Measurements from ENCODE around the gene BCAM. TPM values are rescaled to one million over a fixed set of nuclear protein-coding genes. Genes with fewer than 3 reads are reported as not detected.

BCAM gene, protein sequence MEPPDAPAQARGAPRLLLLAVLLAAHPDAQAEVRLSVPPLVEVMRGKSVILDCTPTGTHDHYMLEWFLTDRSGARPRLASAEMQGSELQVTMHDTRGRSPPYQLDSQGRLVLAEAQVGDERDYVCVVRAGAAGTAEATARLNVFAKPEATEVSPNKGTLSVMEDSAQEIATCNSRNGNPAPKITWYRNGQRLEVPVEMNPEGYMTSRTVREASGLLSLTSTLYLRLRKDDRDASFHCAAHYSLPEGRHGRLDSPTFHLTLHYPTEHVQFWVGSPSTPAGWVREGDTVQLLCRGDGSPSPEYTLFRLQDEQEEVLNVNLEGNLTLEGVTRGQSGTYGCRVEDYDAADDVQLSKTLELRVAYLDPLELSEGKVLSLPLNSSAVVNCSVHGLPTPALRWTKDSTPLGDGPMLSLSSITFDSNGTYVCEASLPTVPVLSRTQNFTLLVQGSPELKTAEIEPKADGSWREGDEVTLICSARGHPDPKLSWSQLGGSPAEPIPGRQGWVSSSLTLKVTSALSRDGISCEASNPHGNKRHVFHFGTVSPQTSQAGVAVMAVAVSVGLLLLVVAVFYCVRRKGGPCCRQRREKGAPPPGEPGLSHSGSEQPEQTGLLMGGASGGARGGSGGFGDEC
- polyA plus RNA-seq (2011; rRNA removed) (15.2 and 18.4 TPM in 2 replicates), polyA plus RNA-seq (2017; fragmentation: RNase III; extraction: RNeasy Plus Mini Kit Qiagen cat#74134 plus additional on column Dnase treatment) (77.5 to 102 TPM (median 88.1 TPM) in 3 replicates), polyA minus RNA-seq (2011; rRNA and poly(A)+ RNA removed) (8.1 and 25.5 TPM in 2 replicates)
- polyA plus RNA-seq (2012; cell fraction: cytosol; rRNA removed): 62.2 and 88.1 TPM in 2 replicates
- 183 and 239 TPM in 2 replicates for polyA plus RNA-seq (2012; cell fraction: nucleus; rRNA removed)

DNA sequence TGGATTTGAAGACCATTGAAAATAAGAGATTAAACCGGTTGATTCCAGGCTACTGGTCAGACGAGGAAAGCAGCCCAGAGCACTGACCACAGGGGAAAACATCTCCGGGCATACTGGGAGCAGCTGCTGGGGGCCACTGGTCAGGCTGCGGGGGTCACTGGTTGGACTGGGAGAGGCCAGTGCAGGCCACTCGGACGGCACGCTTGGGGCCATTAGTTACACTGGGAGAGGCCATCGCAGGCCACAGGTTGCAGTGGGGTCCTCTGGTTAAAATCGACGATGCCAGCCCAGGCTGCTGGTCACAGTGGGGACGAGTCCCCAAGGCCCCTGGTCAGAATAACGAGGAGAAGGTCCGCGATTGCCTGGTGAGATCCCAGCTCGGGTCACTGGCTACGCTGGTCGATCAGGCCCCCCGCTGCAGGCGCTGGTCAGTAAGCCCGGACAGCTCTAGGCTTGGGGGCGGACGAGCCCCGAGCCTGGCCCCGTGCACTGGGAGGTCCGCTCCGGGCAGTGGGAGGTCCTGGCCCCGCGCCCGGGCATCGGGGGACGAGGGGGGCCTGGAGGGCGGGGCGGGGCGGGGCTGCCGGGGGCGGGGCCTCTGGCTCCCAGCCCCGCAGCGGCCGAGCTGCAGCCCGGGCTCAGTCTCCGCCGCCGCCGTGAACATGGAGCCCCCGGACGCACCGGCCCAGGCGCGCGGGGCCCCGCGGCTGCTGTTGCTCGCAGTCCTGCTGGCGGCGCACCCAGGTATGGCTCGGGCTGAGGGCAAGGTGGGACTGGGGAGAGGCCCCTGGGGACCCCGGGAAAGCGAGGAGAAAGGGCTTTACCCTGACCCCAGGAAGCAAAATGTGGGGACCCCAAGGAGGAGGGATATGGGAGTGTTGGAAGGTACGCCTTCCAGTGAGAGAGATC lies at the start of gene BCAM:
Gene BCAM (plus strand): TSS at position 641 of the 909 bp plus-strand sequence. CDS start 22 bp downstream, at position 663.
- H3K9me3 ChIP-seq: 0 out of 3 replicates have a peak, but pooled peaks cover 5% of the 10 kb centered on the region
- peak within 1 kb of the TSS; percentile 95 for H3K4me2 ChIP-seq
- FAIRE-seq (no peak), ATAC-seq (peak; percentile 52 to 72), DNase-seq (ENCODE audit: low read depth in 1 of 2, low spot score in 1 of 2) (peak; percentile 53 to 93)
- WGBS (ENCODE audit: missing lambda C conversion rate): 5% methylated on average over 25 of the region's 59 CpGs
- ChIA-PET POLR2A (interaction anchor here (0.6 to 1.9 kb wide), 6 partner anchors 10 to 120 kb away, joined by 3 to 6 read pairs (median 4); partner anchors contain the start of gene NECTIN2), CTCF (interaction anchor here (0.7 to 8.8 kb wide), 25 partner anchors 10 to 238 kb away, joined by 3 to 157 read pairs (median 9); partner anchors contain the start of genes CBLC and NECTIN2)
- peak within 1 kb of the TSS; percentile 88 to 89 for H3K27ac ChIP-seq
- H3K4me3 ChIP-seq: peak within 1 kb of the TSS; percentile 69
- peaks cover 35% of the 10 kb centered on the region for H3K4me1 ChIP-seq
- TF ChIP-seq JUNB (IDR thresholded peaks at IDR 0.05) (no peak), POLR2A (IDR thresholded peaks at IDR 0.05; ENCODE audit: low read length) (peak; percentile 76), HDAC2 (IDR thresholded peaks at IDR 0.05) (no peak), SMC3 (IDR thresholded peaks at IDR 0.05) (0 out of 3 replicates have a peak, but pooled peaks have one; percentile 8), JUN (IDR thresholded peaks at IDR 0.05) (peak; percentile 43 to 46; a peak in 1 of 5 replicates), GATA3 (IDR thresholded peaks at IDR 0.05; ENCODE audit: borderline replicate concordance) (0 out of 2 replicates have a peak, but pooled peaks have one; percentile 11), PHF8 (IDR thresholded peaks at IDR 0.05; ENCODE audit: borderline replicate concordance, low read depth) (peak; percentile 61; the same call in 1 of the 2 replicates), BCL3 (IDR thresholded peaks at IDR 0.05) (peak; percentile 60; the same call in 2 of the 3 replicates), FOXS1 (CRISPR knock-in tag; IDR thresholded peaks at IDR 0.05) (no peak)

DNA sequence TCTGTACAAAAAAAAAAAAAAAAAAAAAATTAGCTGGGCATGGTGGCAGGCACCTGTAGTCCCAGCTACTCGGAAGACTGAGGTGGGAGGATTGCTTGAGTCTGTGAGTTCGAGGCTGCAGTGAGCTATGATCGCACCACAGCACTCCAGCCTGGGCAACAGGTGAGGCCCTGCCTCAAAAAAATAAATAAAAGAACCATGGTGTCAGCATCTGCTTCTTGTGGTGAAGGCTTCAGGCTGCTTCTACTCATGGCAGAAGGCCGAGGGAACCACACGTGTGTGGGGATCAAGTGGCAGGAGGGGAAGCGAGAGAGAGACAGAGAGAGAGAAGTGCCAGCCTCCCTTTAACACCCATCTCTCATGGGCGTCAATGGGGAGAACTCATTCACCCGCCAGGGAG lies 46.9 kb upstream of the BCAM start:
- Histone ChIP-seq H3K4me2 (no peak overlapping the region), H3K9me3 (no peaks in the 10 kb centered on the region), H3K27ac (peak overlapping the region in 1 of 2 experiments; percentile 88; a peak in 3 of 6 replicates), H3K4me3 (no peak overlapping the region), H3K4me1 (peaks cover 46% of the 10 kb centered on the region)
- ATAC-seq: no peak
- POLR2A ChIA-PET: interaction anchor here (0.6 to 0.7 kb wide), 3 partner anchors 20 to 38 kb away, joined by 3 to 4 read pairs (median 4); no protein-coding TSS in a partner anchor
- DNase-seq (ENCODE audit: low read depth in 1 of 2, low spot score in 1 of 2): peak in 1 of 2 experiments; percentile 52
- WGBS (ENCODE audit: missing lambda C conversion rate): 87% methylated on average over 8 of the region's 8 CpGs
- FAIRE-seq: no peak
- no peak for TF ChIP-seq ZC3H11A (IDR thresholded peaks at IDR 0.05)
- no peak for TF ChIP-seq EHF (CRISPR knock-in tag; IDR thresholded peaks at IDR 0.05)
- no peak for TF ChIP-seq USF2 (IDR thresholded peaks at IDR 0.05)
- TF ChIP-seq RAD21 (conservative IDR thresholded peaks at IDR 0.05 in 1 of 2, IDR thresholded peaks at IDR 0.05 in 1 of 2): no peak
- no peak for TF ChIP-seq HOXA7 (CRISPR knock-in tag; IDR thresholded peaks at IDR 0.05)
- no peak for TF ChIP-seq HMGXB4 (CRISPR knock-in tag; IDR thresholded peaks at IDR 0.05; ENCODE audit: borderline replicate concordance)
- no peak for TF ChIP-seq GATA3 (IDR thresholded peaks at IDR 0.05; ENCODE audit: borderline replicate concordance)
- no peak for TF ChIP-seq MAFK (IDR thresholded peaks at IDR 0.05; ENCODE audit: partially characterized antibody)
- TF ChIP-seq E2F6 (IDR thresholded peaks at IDR 0.05; ENCODE audit: borderline replicate concordance, low read depth): no peak
- TF ChIP-seq, protein P1, sequence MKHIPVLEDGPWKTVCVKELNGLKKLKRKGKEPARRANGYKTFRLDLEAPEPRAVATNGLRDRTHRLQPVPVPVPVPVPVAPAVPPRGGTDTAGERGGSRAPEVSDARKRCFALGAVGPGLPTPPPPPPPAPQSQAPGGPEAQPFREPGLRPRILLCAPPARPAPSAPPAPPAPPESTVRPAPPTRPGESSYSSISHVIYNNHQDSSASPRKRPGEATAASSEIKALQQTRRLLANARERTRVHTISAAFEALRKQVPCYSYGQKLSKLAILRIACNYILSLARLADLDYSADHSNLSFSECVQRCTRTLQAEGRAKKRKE (CRISPR knock-in tag; IDR thresholded peaks at IDR 0.05; ENCODE audit: low read depth): no peak
- no peak for TF ChIP-seq KDM1A (IDR thresholded peaks at IDR 0.05; ENCODE audit: low read depth)
- TF ChIP-seq, protein P2, sequence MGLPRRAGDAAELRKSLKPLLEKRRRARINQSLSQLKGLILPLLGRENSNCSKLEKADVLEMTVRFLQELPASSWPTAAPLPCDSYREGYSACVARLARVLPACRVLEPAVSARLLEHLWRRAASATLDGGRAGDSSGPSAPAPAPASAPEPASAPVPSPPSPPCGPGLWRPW (IDR thresholded peaks at IDR 0.05): no peak
- no peak for TF ChIP-seq HDAC2 (IDR thresholded peaks at IDR 0.05)
- TF ChIP-seq HOXB5 (CRISPR knock-in tag; IDR thresholded peaks at IDR 0.05): no peak
- no peak for TF ChIP-seq ZSCAN20 (CRISPR knock-in tag; IDR thresholded peaks at IDR 0.05)
- TF ChIP-seq POLR2A (IDR thresholded peaks at IDR 0.05; ENCODE audit: low read length): no peak
- TF ChIP-seq EHMT2 (IDR thresholded peaks at IDR 0.05; ENCODE audit: low read depth): no peak
- no peak for TF ChIP-seq HOXB13 (CRISPR knock-in tag; IDR thresholded peaks at IDR 0.05; ENCODE audit: low read depth)
- no peak for TF ChIP-seq PHF8 (IDR thresholded peaks at IDR 0.05; ENCODE audit: borderline replicate concordance, low read depth)
- no peak for TF ChIP-seq FOSB (CRISPR knock-in tag; IDR thresholded peaks at IDR 0.05)
- CTCF ChIA-PET: interaction anchor here (1.6 to 48.5 kb wide), 2 partner anchors 9 to 36 kb away, joined by 11 to 1899 read pairs; no protein-coding TSS in a partner anchor
